Fibroblast of lung (primary cell): Measurements from ENCODE around the gene ABHD6. TPM values are rescaled to one million over a fixed set of nuclear protein-coding genes. Genes with fewer than 3 reads are reported as not detected.

Experiments used
- DNase-seq, 2 donors: peaks; one replicate each; pipeline versions ENCODE4 v3.0.0 to v3.0.0-alpha.2; 2010; ENCODE audit warnings: low read depth in 2 of 2
- H2AFZ ChIP-seq: 2 replicates; pipeline ENCODE4 v1.5.1; 2012; ENCODE audit warnings: low read length, control low read depth, inconsistent platforms
- H3K27ac ChIP-seq: 2 replicates; pipeline ENCODE4 v1.5.1; 2011; ENCODE audit warnings: low read length, control low read depth; ENCODE audit not compliant: insufficient read depth
- H3K27me3 ChIP-seq: 2 replicates; pipeline ENCODE4 v1.5.1; 2011; ENCODE audit warnings: mild to moderate bottlenecking, low read length; ENCODE audit not compliant: control insufficient read depth, insufficient read depth
- H3K36me3 ChIP-seq: 2 replicates; pipeline ENCODE4 v1.5.1; 2011; ENCODE audit warnings: low read length; ENCODE audit not compliant: control insufficient read depth, insufficient read depth
- H3K4me1 ChIP-seq: 2 replicates; pipeline ENCODE4 v1.5.1; 2011; ENCODE audit warnings: low read length; ENCODE audit not compliant: control insufficient read depth, insufficient read depth; ENCODE audit errors: extremely low read depth
- H3K4me2 ChIP-seq: 2 replicates; pipeline ENCODE4 v1.5.1; 2011; ENCODE audit warnings: low read length, control low read depth; ENCODE audit not compliant: insufficient read depth; ENCODE audit errors: extremely low read depth
- H3K4me3 ChIP-seq, 4 experiments: fragments of 200-600 bp in 1 of 4; sonication (generic) in 1 of 4; replicated peaks in 1 of 4; 2 replicates each; pipeline ENCODE4 v1.5.1; 2011 to 2016; ENCODE audit warnings: low read length in 4 of 4, low read depth in 3 of 4, mild to moderate bottlenecking in 3 of 4, control low read depth in 2 of 4, inconsistent platforms in 1 of 4, mixed read lengths in 1 of 4; ENCODE audit not compliant: insufficient read depth in 1 of 4; ENCODE audit errors: control extremely low read depth in 1 of 4
- H3K79me2 ChIP-seq: 2 replicates; pipeline ENCODE4 v1.5.1; 2012; ENCODE audit warnings: mild to moderate bottlenecking, low read length, inconsistent platforms; ENCODE audit not compliant: control insufficient read depth, insufficient read depth
- H3K9ac ChIP-seq: 2 replicates; pipeline ENCODE4 v1.5.1; 2011; ENCODE audit warnings: mild to moderate bottlenecking, low read length, control low read depth; ENCODE audit not compliant: insufficient read depth
- H3K9me3 ChIP-seq: 2 replicates; pipeline ENCODE4 v1.5.1; 2012; ENCODE audit warnings: low read depth, low read length; ENCODE audit not compliant: control insufficient read depth, insufficient read depth
- H4K20me1 ChIP-seq: 2 replicates; pipeline ENCODE4 v1.5.1; 2011; ENCODE audit warnings: low read length; ENCODE audit not compliant: control insufficient read depth, insufficient read depth; ENCODE audit errors: extremely low read depth
- EZH2 ChIP-seq: IDR thresholded peaks from 2 replicates; pipeline ENCODE4 v1.5.1; 2012; ENCODE audit warnings: low read length, control low read depth, mild to moderate bottlenecking; ENCODE audit errors: missing control alignments
- polyA plus RNA-seq, 2 donors: library from polyadenylated mRNA; depleted of rRNA in 1 of 2; stranded (reverse) in 1 of 2; unstranded in 1 of 2; fragments of >200 nt; gene quantifications; 2 replicates each; pipeline ENCODE4 v1.2.1, GENCODE V29; 2011 to 2012; ENCODE audit warnings: missing spikeins in 1 of 2
- total RNA-seq: library from RNA; depleted of rRNA; stranded (reverse); fragments of >200 nt; gene quantifications from 2 replicates; pipeline ENCODE4 v1.2.1, GENCODE V29; 2014
- TF ChIP-seq, protein P1 (sequence below), 2 donors: IDR thresholded peaks in 1 of 2; conservative IDR thresholded peaks in 1 of 2; 1 replicate in 1 of 2; 2 replicates in 1 of 2; pipeline ENCODE4 v1.5.1; 2011 to 2012; ENCODE audit warnings: low read length in 2 of 2, control low read depth in 1 of 2, inconsistent platforms in 1 of 2, low read depth in 1 of 2, mild to moderate bottlenecking in 1 of 2

ABHD6 gene
- total and polyA plus RNA-seq, 2 donors (not counting 1 experiment from before 2014, with no cell fraction given), result 7.3 to 13.5 TPM

DNA sequence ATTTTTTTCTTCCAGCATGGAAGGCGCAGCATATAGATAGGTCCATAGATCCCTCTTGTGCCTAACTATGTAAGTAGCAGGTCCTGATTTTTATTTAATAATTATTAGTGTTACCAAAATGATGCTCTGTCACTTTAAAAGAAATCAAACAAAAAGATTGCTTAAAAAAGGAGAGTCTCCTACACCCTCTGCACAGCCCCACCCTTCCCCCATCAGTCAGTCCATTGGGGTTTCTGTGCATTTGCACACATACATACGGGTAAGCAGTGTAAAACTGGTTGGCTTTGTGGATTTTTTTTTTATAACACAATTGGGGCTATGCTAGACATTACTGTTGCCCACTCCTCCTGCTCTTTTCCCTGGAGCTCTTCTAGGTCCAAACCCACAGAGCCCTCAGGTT is 61.5 kb downstream of the ABHD6 start:
- Histone ChIP-seq H3K9me3 (no peaks in the 10 kb centered on the region), H3K4me3 (no peak overlapping the region), H3K79me2 (no peaks in the 10 kb centered on the region), H3K27ac (no peak overlapping the region), H3K27me3 (no peaks in the 10 kb centered on the region), H3K4me2 (no peak overlapping the region), H3K9ac (no peak overlapping the region), H3K36me3 (no peaks in the 10 kb centered on the region), H2AFZ (no peak overlapping the region), H4K20me1 (no peaks in the 10 kb centered on the region), H3K4me1 (no peaks in the 10 kb centered on the region)
- TF ChIP-seq, protein P1, sequence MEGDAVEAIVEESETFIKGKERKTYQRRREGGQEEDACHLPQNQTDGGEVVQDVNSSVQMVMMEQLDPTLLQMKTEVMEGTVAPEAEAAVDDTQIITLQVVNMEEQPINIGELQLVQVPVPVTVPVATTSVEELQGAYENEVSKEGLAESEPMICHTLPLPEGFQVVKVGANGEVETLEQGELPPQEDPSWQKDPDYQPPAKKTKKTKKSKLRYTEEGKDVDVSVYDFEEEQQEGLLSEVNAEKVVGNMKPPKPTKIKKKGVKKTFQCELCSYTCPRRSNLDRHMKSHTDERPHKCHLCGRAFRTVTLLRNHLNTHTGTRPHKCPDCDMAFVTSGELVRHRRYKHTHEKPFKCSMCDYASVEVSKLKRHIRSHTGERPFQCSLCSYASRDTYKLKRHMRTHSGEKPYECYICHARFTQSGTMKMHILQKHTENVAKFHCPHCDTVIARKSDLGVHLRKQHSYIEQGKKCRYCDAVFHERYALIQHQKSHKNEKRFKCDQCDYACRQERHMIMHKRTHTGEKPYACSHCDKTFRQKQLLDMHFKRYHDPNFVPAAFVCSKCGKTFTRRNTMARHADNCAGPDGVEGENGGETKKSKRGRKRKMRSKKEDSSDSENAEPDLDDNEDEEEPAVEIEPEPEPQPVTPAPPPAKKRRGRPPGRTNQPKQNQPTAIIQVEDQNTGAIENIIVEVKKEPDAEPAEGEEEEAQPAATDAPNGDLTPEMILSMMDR (conservative IDR thresholded peaks at IDR 0.05 in 1 of 2, IDR thresholded peaks at IDR 0.05 in 1 of 2; ENCODE audit: low read depth in 1 of 2, low read length in 2 of 2), result no peak
- no peak for TF ChIP-seq EZH2
- no peak for DNase-seq

DNA sequence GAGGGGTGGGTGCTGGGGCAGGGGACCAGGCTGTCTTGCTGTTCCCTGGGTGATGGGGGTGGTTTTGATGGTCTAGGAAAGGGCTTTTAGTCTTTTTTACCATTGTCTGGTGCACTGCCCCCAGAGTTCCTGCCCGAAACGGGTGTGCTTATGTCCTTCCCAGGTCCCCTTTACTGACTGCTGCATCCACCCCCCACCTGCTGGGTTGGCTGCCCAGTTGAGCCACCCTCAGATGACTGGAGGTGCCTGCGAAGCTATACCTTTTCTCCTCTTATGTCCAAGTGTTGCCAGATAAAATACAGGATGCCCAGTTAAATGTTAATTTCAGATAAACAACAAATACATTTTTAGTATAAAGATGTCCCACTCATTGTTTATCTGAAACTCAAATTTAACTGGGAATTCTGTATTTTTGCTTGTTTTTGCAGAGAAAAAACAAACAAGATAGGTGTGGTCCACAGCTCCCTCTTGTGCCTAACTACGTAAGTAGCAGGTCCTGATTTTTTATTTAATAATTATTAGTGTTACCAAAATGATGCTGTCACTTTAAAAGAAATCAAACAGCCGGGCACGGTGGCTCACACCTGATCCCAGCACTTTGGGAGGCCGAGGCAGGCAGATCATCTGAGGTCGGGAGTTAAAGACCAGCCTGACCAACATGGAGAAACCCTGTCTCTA is 62.4 kb downstream of the ABHD6 start:
- DNase-seq, result peak; percentile 38 to 83
- H3K9me3 ChIP-seq, result no peaks in the 10 kb centered on the region
- H3K36me3 ChIP-seq, result no peaks in the 10 kb centered on the region
- H3K4me2 ChIP-seq, result no peak overlapping the region
- H3K27ac ChIP-seq, result no peak overlapping the region
- H3K27me3 ChIP-seq, result no peaks in the 10 kb centered on the region
- H3K4me1 ChIP-seq, result no peaks in the 10 kb centered on the region
- H3K9ac ChIP-seq, result no peak overlapping the region
- H3K4me3 ChIP-seq, result no peak overlapping the region
- no peaks in the 10 kb centered on the region for H3K79me2 ChIP-seq
- H2AFZ ChIP-seq, result no peak overlapping the region
- H4K20me1 ChIP-seq, result no peaks in the 10 kb centered on the region
- TF ChIP-seq, protein P1 (conservative IDR thresholded peaks at IDR 0.05 in 1 of 2, IDR thresholded peaks at IDR 0.05 in 1 of 2; ENCODE audit: low read depth in 1 of 2, low read length in 2 of 2), result peak; percentile 56 to 60
- TF ChIP-seq EZH2, result no peak

DNA sequence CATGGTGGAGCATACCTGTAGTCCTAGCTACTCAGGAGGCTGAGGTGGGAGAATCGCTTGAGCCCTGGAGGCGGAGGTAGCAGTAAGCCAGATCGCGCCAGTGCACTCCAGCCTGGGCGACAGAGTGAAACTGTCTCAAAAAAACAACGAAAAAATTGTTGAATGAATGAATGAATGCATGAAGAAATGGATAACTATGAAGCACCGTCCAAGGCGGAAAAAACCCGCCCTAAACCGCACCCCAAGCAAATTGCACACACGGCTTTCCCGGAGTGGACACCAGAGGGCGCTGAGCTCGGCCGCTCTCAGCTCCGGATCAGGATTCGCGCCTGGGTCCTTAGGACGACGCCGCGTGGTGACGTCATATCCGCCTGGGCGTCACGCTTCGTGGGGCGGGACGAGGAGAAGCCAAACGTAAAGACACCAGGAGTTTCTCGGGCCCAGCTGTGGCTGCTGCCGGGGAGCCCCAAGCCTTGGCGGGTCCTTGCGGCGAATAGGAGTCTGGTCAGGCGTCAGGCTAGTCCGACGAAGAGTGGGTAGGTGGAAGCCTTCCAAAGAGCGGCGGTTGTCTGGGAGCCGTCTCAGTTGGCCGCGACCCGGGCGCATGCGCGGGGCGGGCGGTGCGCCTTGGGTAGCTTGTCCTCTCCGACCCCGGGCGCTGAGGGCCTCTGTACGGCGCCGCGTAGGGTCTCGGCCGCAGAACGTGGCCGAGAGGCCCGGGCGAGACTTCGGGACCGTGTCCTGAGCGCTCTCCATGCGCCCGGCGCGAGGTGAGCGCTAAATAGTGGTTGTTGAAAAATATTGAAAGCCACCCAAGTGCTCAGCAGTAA is 68.5 kb downstream of the ABHD6 start, which contains the start of the genes HTD2 and RPP14:
HTD2 (plus strand) TSS at position 639 of the 830 bp plus-strand sequence. CDS start 11,094 bp downstream, outside the sequence.
RPP14 (plus strand) TSS at position 364 of the 830 bp plus-strand sequence. CDS start 4,085 bp downstream, outside the sequence.
- Histone ChIP-seq H3K9ac (peak within 1 kb of the TSS; percentile 100), H3K4me3 (peak within 1 kb of the TSS; percentile 78 to 99 (median 98)), H4K20me1 (no peaks in the 10 kb centered on the region), H3K4me1 (peaks cover 6% of the 10 kb centered on the region), H3K79me2 (peaks cover 39% of the 10 kb centered on the region), H3K9me3 (no peaks in the 10 kb centered on the region), H2AFZ (peak within 1 kb of the TSS; percentile 96), H3K27ac (peak within 1 kb of the TSS; percentile 99), H3K36me3 (peaks cover 3% of the 10 kb centered on the region), H3K4me2 (peak within 1 kb of the TSS; percentile 67), H3K27me3 (no peaks in the 10 kb centered on the region)
- TF ChIP-seq, protein P1 (conservative IDR thresholded peaks at IDR 0.05 in 1 of 2, IDR thresholded peaks at IDR 0.05 in 1 of 2; ENCODE audit: low read depth in 1 of 2, low read length in 2 of 2), result peak; percentile 93 to 99
- TF ChIP-seq EZH2, result no peak
- DNase-seq, result peak; percentile 95 to 98
